ENCODE measurements around the gene DPY30.

DPY30 gene

GRCh38 chr2:32009516-32010256, 29.9 kb downstream of the DPY30 start:
- peak; percentile 36 for DNase-seq

- DNase-seq, result peak; percentile 8
These were observed 30.6 kb downstream of the DPY30 start for GRCh38 chr2:32008805-32009515.

- no peak for DNase-seq
These were observed 32.5 kb downstream of the DPY30 start for GRCh38 chr2:32007121-32007391.

- no peak for DNase-seq
These were observed 34.1 kb downstream of the DPY30 start for GRCh38 chr2:32005371-32005976.

DNA sequence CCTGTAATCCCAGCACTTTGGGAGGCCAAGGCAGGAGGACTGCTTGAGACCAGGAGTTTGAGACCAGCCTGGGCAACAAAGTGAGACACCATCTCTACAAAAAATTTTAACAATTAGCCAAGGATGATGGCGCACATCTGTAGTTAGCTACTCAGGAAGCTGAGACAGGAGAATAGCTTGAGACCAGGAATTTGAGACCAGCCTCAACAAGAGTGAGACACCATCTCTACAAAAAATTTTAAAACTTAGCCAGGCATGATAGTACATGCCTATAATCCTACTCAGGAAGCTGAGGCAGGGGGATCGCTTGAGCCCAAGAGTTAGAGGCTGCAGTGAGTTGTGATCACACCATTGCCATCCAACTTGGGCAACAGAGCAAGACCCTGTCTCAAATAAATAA, 35.8 kb downstream of the DPY30 start:
- no peak for DNase-seq

GRCh38 chr2:32002406-32002805, 37.2 kb downstream of the DPY30 start:
- DNase-seq, result no peak

GRCh38 chr2:31999438-31999837, 40.2 kb downstream of the DPY30 start:
- DNase-seq, result no peak

- DNase-seq, result no peak
These were observed 40.7 kb downstream of the DPY30 start for GRCh38 chr2:31998731-31999383.

GRCh38 chr2:31997653-31998052, 42.0 kb downstream of the DPY30 start:
- no peak for DNase-seq

DNA sequence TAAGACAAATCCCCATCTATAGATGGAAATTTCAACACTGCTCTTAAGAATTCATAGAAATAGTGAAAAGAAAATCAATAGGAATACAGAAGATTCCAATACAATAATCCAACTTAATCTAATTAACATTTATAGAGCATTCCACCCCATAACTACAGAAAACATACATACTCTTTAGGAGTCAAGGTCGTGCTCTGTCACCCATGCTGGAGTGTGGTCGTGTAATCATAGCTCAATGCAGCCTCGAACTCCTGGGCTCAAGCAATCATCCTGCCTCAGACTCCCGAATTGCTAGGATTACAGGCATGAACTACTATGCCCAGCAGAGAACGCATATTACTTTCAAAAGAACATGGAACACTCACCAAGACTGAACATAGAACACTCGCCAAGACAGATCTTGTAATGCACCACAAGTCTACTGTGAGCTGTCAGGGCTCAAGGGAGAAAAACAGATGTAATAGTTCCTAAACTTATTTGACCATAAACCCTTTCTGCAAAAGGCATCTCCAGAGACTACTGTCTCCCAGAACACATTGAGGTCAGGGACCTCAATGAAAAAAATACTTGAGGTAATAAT, 42.9 kb downstream of the DPY30 start:
- DNase-seq, result no peak

GRCh38 chr2:31992934-31993333, 46.7 kb downstream of the DPY30 start:
- DNase-seq, result no peak

DNA sequence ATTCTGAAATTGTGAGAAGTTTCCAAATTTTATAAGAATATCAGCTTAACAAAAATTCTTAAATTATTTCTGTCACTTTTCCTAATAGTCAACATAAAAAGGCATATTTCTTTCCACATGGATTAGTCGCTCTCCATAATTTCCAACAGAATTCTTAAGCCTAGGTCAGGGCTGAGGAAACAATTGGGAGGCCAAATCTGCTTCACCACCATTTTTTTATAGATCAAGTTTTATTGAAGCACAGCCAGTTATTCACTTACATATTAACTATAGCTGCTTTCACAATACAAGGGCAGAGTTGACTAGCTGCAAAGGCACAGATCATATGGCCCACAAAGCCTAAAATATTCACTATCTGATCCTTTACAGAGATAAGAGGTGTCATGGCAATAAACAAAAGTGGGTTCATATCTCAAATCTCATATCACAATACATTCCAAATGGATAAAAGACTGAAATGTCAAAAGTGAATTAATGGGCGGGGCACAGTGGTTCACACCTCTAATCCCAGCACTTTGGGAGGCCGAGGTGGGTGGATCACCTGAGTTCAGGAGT, 47.5 kb downstream of the DPY30 start:
- DNase-seq, result no peak

- DNase-seq, result no peak
These were observed 49.7 kb downstream of the DPY30 start for GRCh38 chr2:31989946-31990345.

GRCh38 chr2:31987454-31988220, 52.0 kb downstream of the DPY30 start:
- no peak for DNase-seq

DNA sequence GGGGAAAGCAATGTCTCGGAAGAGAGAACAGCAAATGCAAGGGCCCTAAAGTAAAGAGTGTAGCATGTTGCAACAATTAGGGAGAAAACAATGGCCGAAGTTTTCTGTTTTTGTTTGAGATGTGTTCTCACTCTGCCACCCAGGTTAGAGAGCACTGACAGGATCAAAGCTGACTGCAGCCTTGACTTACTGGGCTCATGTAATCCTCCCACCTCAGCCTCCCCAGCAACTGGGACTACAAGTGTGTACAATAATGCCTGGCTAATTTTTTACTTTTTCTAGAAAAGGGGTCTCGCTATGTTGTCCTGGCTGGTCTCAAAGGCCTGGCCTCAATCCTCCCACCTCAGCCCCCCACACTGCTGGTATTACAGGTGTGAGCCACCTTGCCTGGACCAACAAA, 52.7 kb downstream of the DPY30 start:
- no peak for DNase-seq

- DNase-seq, result no peak
These were observed 55.7 kb downstream of the DPY30 start for GRCh38 chr2:31983762-31984467.

DNA sequence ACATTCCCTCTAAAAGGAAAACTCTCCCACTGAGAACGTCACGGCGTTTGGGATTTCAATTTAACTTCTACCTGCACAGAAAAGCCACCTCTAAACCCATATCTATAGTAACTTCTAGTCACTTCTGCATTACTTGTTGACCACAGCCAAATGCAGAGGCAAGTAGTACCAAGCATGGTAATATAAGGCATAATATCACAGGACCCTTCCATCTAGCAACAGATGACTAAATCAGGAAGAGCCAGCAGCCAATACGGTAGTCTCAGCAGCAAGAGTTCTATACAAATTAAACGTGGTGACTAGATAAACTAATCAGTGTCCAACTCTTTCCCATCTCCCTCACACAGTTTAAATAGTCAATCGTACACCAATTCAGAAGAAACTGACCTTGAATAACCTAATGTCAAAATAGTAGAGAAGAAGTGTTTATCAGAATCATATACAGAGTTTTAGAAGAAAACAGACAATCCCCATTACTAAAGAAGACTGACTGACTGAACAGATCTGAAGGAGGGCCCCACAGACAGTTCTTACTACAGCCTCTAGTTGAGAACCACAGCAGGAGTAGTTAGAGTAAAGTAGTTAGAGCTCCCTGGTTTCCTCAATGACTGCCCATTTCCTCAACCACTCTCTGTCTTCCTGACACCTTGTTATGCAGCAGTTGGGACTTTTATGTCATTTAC, 58.8 kb downstream of the DPY30 start:
- DNase-seq, result no peak

DNA sequence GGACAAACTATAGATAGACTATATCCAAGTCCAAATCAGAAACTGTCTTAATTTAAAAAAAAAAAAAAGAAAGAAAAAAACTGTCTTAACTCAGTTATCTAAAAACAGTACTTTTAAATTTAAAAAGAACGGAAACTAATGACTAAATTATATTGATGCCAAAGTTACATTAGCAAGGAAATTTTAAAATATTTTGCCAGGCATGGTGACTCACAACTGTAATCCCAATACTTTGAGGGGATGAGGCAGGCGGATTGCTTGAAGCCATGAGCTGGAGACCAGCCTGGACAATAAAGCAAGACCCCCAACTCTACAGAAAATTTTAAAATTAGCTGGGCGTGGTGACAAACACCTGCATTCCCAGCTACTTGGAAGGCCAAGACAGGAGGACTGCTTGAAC, 59.6 kb downstream of the DPY30 start:
- DNase-seq, result no peak

DNA sequence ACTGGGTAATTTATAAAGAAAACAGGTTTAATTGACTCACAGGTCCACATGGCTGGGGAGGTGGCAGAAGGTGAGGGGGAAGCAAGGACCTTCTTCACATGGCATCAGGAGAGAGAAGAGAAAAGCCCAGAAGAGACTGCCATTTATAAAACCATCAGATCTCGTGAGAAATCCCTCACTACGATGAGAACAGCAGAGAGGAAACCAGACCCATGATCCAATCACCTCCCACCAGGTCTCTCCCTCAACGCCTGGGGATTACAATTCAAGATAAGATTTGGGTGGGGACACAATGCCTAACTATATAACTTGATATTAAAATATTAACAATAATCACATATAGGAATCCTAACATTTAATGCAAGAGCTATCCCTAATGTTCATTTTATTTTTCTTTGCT, 60.6 kb downstream of the DPY30 start:
- no peak for DNase-seq

DNA sequence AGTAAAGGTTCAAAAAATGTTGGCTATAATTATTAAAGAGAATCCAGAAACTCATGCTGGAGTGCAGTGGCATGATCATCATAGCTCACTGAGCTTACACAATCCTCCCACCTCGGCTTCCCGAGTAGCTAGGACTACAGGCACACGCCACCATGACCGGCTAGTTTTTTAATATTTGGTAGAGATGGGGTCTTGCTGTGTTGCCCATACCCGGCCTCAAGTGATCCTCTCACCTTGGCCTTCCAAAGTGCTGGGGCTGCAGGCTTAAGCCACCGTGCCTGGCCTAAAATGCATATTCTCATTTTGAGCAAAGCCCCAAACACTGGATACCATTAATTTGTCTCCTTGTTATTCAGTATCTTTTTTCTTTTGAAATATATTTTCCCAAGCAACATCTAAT, 61.2 kb downstream of the DPY30 start:
- DNase-seq, result no peak

Measured in central memory CD4-positive, alpha-beta T cell (primary cell).